Vagina (tissue), 2 donors: Measurements from ENCODE around the gene EFNB2. TPM values are rescaled to one million over a fixed set of nuclear protein-coding genes. Genes with fewer than 3 reads are reported as not detected.

Source experiments
- DNase-seq, 2 donors: peaks; one replicate each; pipeline ENCODE4 v3.0.0-alpha.2; 2017; ENCODE audit errors: extremely low spot score in 2 of 2
- H3K27ac ChIP-seq: fragments of 200-600 bp; sonication (generic); one replicate; pipeline ENCODE4 v1.5.1; 2019
- H3K27me3 ChIP-seq: fragments of 200-600 bp; sonication (generic); one replicate; pipeline ENCODE4 v1.5.1; 2019
- H3K36me3 ChIP-seq, 2 donors: fragments of 200-600 bp; sonication (generic); one replicate each; pipeline ENCODE4 v1.5.1; 2017 to 2019
- H3K4me1 ChIP-seq: fragments of 200-600 bp; sonication (generic); one replicate; pipeline ENCODE4 v1.5.1; 2019
- H3K4me3 ChIP-seq, 2 donors: fragments of 200-600 bp; sonication (generic); 1 replicate in 1 of 2; 2 replicates in 1 of 2; pipeline ENCODE4 v1.5.1; 2016 to 2019
- H3K9me3 ChIP-seq: fragments of 200-600 bp; sonication (generic); one replicate; pipeline ENCODE4 v1.5.1; 2019
- CTCF ChIP-seq, 3 experiments: fragments of 450-650 bp in 2 of 3; fragments of 200-600 bp in 1 of 3; sonication (generic) in 1 of 3; IDR thresholded peaks; one replicate each; pipeline ENCODE4 v1.5.1; 2017 to 2019; ENCODE audit warnings: antibody characterized with exemption in 3 of 3, mild to moderate bottlenecking in 2 of 3, moderate library complexity in 2 of 3
- POLR2A ChIP-seq, 2 donors: fragments of 450-650 bp; IDR thresholded peaks; one replicate each; pipeline ENCODE4 v1.6.1; 2017; ENCODE audit warnings: antibody characterized with exemption in 2 of 2, mild to moderate bottlenecking in 2 of 2, moderate library complexity in 2 of 2
- POLR2AphosphoS5 ChIP-seq, 2 donors: sonication (generic); formaldehyde crosslinking; IDR thresholded peaks; one replicate each; pipeline ENCODE4 v1.9.0; 2017; ENCODE audit warnings: antibody characterized with exemption in 2 of 2, mild to moderate bottlenecking in 2 of 2, low read depth in 1 of 2; ENCODE audit not compliant: insufficient read depth in 1 of 2
- intact Hi-C: fragments of 100-400 bp; cut with DNase I; formaldehyde crosslinking; loops from one replicate; pipeline ENCODE4 v1.15.1; 2023
- total RNA-seq: library from RNA; depleted of rRNA; stranded (reverse); fragments of >200 nt; gene quantifications from one replicate; pipeline ENCODE4 v1.2.3, GENCODE V29; 2016

The EFNB2 gene
- total RNA-seq, 1 donor from 2014 or later: 17.9 TPM

GRCh38 chr13:106492588-106493475 is 42.6 kb downstream of the EFNB2 start:
- no peak for TF ChIP-seq CTCF (IDR thresholded peaks at IDR 0.05)
- TF ChIP-seq POLR2A (IDR thresholded peaks at IDR 0.05): no peak
- TF ChIP-seq POLR2AphosphoS5 (IDR thresholded peaks at IDR 0.05; ENCODE audit: insufficient read depth in 1 of 2, low read depth in 1 of 2): no peak
- intact Hi-C loops: no loop called here
- no peak for DNase-seq
- H3K4me1 ChIP-seq: peaks cover 11% of the 10 kb centered on the region
- no peaks in the 10 kb centered on the region for H3K9me3 ChIP-seq
- H3K27me3 ChIP-seq: no peaks in the 10 kb centered on the region
- no peak overlapping the region for H3K27ac ChIP-seq
- no peak overlapping the region for H3K4me3 ChIP-seq
- H3K36me3 ChIP-seq: peaks cover 0 to 19% of the 10 kb centered on the region in 2 donors

- Histone ChIP-seq H3K4me3 (no peak overlapping the region), H3K27me3 (no peaks in the 10 kb centered on the region), H3K4me1 (peaks cover 4% of the 10 kb centered on the region), H3K36me3 (peaks cover 0 to 19% of the 10 kb centered on the region in 2 donors), H3K27ac (no peak overlapping the region), H3K9me3 (no peaks in the 10 kb centered on the region)
- DNase-seq: no peak
- intact Hi-C loops: no loop called here
- TF ChIP-seq POLR2A (IDR thresholded peaks at IDR 0.05) (no peak), CTCF (IDR thresholded peaks at IDR 0.05) (no peak), POLR2AphosphoS5 (IDR thresholded peaks at IDR 0.05; ENCODE audit: insufficient read depth in 1 of 2, low read depth in 1 of 2) (no peak)
These were observed 43.4 kb downstream of the EFNB2 start for GRCh38 chr13:106491928-106492587.

GRCh38 chr13:106491463-106491862 is 44.0 kb downstream of the EFNB2 start:
- TF ChIP-seq CTCF (IDR thresholded peaks at IDR 0.05): no peak
- no peak for TF ChIP-seq POLR2A (IDR thresholded peaks at IDR 0.05)
- no peak for TF ChIP-seq POLR2AphosphoS5 (IDR thresholded peaks at IDR 0.05; ENCODE audit: insufficient read depth in 1 of 2, low read depth in 1 of 2)
- H3K4me1 ChIP-seq: no peaks in the 10 kb centered on the region
- no peaks in the 10 kb centered on the region for H3K27me3 ChIP-seq
- H3K36me3 ChIP-seq: peaks cover 0 to 19% of the 10 kb centered on the region in 2 donors
- no peak for DNase-seq
- H3K9me3 ChIP-seq: no peaks in the 10 kb centered on the region
- H3K27ac ChIP-seq: no peak overlapping the region
- intact Hi-C loops: no loop called here
- no peak overlapping the region for H3K4me3 ChIP-seq

- no peaks in the 10 kb centered on the region for H3K9me3 ChIP-seq
- H3K27ac ChIP-seq: no peak overlapping the region
- H3K36me3 ChIP-seq: peaks cover 0 to 19% of the 10 kb centered on the region in 2 donors
- TF ChIP-seq POLR2A (IDR thresholded peaks at IDR 0.05) (no peak), CTCF (IDR thresholded peaks at IDR 0.05) (no peak), POLR2AphosphoS5 (IDR thresholded peaks at IDR 0.05; ENCODE audit: insufficient read depth in 1 of 2, low read depth in 1 of 2) (no peak)
- H3K4me3 ChIP-seq: no peak overlapping the region
- intact Hi-C loops: no loop called here
- H3K4me1 ChIP-seq: no peaks in the 10 kb centered on the region
- H3K27me3 ChIP-seq: no peaks in the 10 kb centered on the region
- no peak for DNase-seq
These were observed 44.7 kb downstream of the EFNB2 start for GRCh38 chr13:106490569-106491321.
